Activated naive CD8-positive, alpha-beta T cell treated with anti-CD3 and anti-CD28 coated beads for 36 hours (primary cell): ENCODE measurements around the gene PRUNE2. TPM values are rescaled to one million over a fixed set of nuclear protein-coding genes. Genes with fewer than 3 reads are reported as not detected.

Source experiments
- DNase-seq: peaks from one replicate; pipeline ENCODE4 v3.0.0; 2021
- H3K27ac Mint-ChIP-seq: one replicate; pipeline ENCODE4 v1.8.0; 2022; ENCODE audit warnings: mild to moderate bottlenecking, moderate library complexity, mixed read lengths
- H3K27me3 Mint-ChIP-seq: one replicate; pipeline ENCODE4 v1.8.0; 2022; ENCODE audit warnings: mild to moderate bottlenecking, mixed read lengths
- H3K36me3 Mint-ChIP-seq: one replicate; pipeline ENCODE4 v1.8.0; 2021; ENCODE audit warnings: mild to moderate bottlenecking, mixed read lengths
- H3K4me1 Mint-ChIP-seq: one replicate; pipeline ENCODE4 v1.8.0; 2021; ENCODE audit warnings: mixed read lengths
- H3K4me3 Mint-ChIP-seq: one replicate; pipeline ENCODE4 v1.8.0; 2022; ENCODE audit warnings: mild to moderate bottlenecking, moderate library complexity, mixed read lengths
- H3K9me3 Mint-ChIP-seq: one replicate; pipeline ENCODE4 v1.8.0; 2022; ENCODE audit warnings: mixed read lengths
- total RNA-seq, 2 experiments: library from RNA; stranded (reverse); gene quantifications; one replicate each; pipeline ENCODE4 v1.2.3, GENCODE V29; 2021

PRUNE2 gene
- total RNA-seq, 2 experiments from 2014 or later = 0.35 TPM; not detected in 1

DNA sequence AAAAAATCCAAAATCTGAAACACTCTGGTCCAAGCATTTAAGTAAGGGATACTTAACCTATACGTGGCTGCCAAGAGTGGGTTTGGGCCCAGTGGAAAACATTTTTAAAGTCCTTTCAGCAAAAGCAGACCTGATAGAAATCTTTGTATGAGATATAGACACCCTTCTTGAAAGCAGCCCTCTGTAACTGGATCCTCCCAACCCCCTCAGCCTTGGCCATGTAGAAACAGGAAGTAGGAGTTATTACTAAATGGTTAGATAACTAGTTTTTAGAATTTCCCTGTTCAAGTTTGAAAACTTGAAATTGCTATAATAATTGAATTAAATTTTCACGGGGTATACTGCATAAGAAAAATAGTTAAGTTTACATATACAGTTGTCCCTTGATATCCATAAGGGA lies 253.0 kb downstream of the PRUNE2 start:
- Mint-ChIP-seq H3K36me3 (no peaks in the 10 kb centered on the region), H3K27ac (no peak overlapping the region), H3K4me1 (peaks cover 38% of the 10 kb centered on the region), H3K9me3 (no peaks in the 10 kb centered on the region), H3K27me3 (no peaks in the 10 kb centered on the region), H3K4me3 (no peak overlapping the region)
- no peak for DNase-seq

- H3K9me3 Mint-ChIP-seq = no peaks in the 10 kb centered on the region
- no peaks in the 10 kb centered on the region for H3K36me3 Mint-ChIP-seq
- no peaks in the 10 kb centered on the region for H3K27me3 Mint-ChIP-seq
- DNase-seq = no peak
- peak overlapping the region; percentile 59 for H3K4me3 Mint-ChIP-seq
- H3K4me1 Mint-ChIP-seq = peaks cover 38% of the 10 kb centered on the region
- peak overlapping the region; percentile 34 for H3K27ac Mint-ChIP-seq
These were observed 254.7 kb downstream of the PRUNE2 start for GRCh38 chr9:76651119-76651705.

DNA sequence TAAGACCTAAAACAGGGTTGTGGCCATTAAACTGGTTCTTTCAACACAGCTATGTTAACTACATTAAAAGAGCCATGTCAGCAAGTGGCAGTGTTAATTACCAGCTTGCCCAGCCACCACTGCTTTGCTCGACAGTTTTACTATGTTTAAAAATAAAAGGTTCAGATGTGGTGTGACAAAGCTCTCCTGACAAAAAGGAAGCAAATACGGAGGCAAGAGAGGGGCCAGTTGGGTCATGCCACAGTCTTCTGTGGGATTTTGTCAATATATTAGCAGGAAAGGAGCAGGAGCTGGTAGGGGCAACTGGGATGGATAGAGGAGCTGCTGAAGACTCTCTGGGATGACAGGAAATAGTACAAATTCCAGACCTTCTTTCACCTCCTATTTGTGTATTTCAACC lies 255.2 kb downstream of the PRUNE2 start:
- no peak for DNase-seq
- Mint-ChIP-seq H3K9me3 (no peaks in the 10 kb centered on the region), H3K27ac (peak overlapping the region; percentile 34), H3K4me3 (peak overlapping the region; percentile 59), H3K36me3 (no peaks in the 10 kb centered on the region), H3K4me1 (peaks cover 38% of the 10 kb centered on the region), H3K27me3 (no peaks in the 10 kb centered on the region)

- no peaks in the 10 kb centered on the region for H3K9me3 Mint-ChIP-seq
- H3K27ac Mint-ChIP-seq = no peak overlapping the region
- H3K4me3 Mint-ChIP-seq = no peak overlapping the region
- H3K27me3 Mint-ChIP-seq = no peaks in the 10 kb centered on the region
- no peak for DNase-seq
- no peaks in the 10 kb centered on the region for H3K36me3 Mint-ChIP-seq
- peaks cover 31% of the 10 kb centered on the region for H3K4me1 Mint-ChIP-seq
These were observed 256.0 kb downstream of the PRUNE2 start for GRCh38 chr9:76649894-76650293.

- Mint-ChIP-seq H3K4me1 (peaks cover 14% of the 10 kb centered on the region), H3K9me3 (no peaks in the 10 kb centered on the region), H3K27ac (no peak overlapping the region), H3K27me3 (no peaks in the 10 kb centered on the region), H3K4me3 (no peak overlapping the region), H3K36me3 (no peaks in the 10 kb centered on the region)
- no peak for DNase-seq
These were observed 259.7 kb downstream of the PRUNE2 start for GRCh38 chr9:76646249-76646648.

DNA sequence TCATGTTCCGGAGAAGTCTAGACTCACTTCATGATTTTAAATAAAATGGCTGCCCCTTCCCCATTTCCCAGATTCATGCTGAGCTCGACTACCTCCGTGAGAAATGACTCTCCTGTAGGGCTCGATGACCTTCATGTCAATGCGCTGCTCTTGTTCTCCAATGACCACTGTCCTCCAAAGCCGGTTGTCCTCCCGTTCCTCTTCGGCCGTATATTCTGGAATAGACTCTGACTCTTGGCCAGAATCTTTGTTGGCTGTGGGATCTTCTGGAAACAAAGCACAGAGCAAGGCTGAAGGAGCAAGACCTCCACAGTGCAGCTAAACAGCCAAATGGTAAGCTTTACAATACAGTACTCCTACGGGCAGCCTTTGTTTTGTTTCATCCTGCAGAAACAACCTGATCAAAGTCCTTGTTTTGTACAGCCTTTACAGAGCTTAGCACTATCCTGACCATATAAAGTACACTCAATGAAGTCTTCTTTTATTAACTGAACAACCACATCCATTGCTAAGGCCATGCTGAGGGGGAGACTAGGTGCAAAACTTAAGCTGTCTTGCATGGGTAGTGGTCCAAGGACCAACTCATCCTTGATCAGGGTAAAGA lies 261.2 kb downstream of the PRUNE2 start:
- Mint-ChIP-seq H3K9me3 (no peaks in the 10 kb centered on the region), H3K4me1 (peaks cover 4% of the 10 kb centered on the region), H3K36me3 (no peaks in the 10 kb centered on the region), H3K27me3 (no peaks in the 10 kb centered on the region), H3K4me3 (no peak overlapping the region), H3K27ac (no peak overlapping the region)
- no peak for DNase-seq

GRCh38 chr9:76644171-76644570 lies 261.7 kb downstream of the PRUNE2 start:
- H3K27ac Mint-ChIP-seq = no peak overlapping the region
- DNase-seq = no peak
- no peaks in the 10 kb centered on the region for H3K27me3 Mint-ChIP-seq
- H3K36me3 Mint-ChIP-seq = no peaks in the 10 kb centered on the region
- H3K4me3 Mint-ChIP-seq = no peak overlapping the region
- H3K4me1 Mint-ChIP-seq = peaks cover 4% of the 10 kb centered on the region
- H3K9me3 Mint-ChIP-seq = no peaks in the 10 kb centered on the region

GRCh38 chr9:76643399-76644117 lies 262.4 kb downstream of the PRUNE2 start:
- Mint-ChIP-seq H3K27me3 (no peaks in the 10 kb centered on the region), H3K4me1 (peaks cover 4% of the 10 kb centered on the region), H3K9me3 (no peaks in the 10 kb centered on the region), H3K4me3 (no peak overlapping the region), H3K27ac (no peak overlapping the region), H3K36me3 (no peaks in the 10 kb centered on the region)
- no peak for DNase-seq

DNA sequence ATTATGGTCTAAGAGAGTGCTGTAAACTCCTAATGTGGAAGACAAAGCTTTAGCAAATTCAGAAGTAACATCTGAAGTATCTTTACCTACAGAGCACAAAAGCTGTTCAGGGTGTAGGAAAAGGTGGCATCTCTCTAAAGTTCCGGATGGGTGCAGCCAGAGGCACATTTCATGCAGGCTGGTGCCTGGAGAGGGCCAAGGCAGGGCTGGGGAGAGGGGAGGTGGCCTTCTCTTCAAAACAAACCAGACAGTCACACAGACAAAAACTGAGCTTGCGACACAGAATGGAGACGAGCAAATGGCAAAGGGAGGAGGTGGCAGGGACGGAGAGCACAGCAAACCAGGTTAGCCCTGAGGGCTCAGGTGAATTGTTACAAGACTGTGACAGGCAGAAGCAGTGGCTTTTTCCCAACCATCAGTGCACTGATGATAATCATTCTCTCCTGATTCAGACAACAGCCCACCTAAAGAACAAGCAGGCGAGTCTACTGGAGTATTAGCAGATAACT lies 263.2 kb downstream of the PRUNE2 start:
- Mint-ChIP-seq H3K9me3 (no peaks in the 10 kb centered on the region), H3K4me3 (no peak overlapping the region), H3K27me3 (no peaks in the 10 kb centered on the region), H3K4me1 (peaks cover 6% of the 10 kb centered on the region), H3K27ac (no peak overlapping the region), H3K36me3 (no peaks in the 10 kb centered on the region)
- DNase-seq = no peak

DNA sequence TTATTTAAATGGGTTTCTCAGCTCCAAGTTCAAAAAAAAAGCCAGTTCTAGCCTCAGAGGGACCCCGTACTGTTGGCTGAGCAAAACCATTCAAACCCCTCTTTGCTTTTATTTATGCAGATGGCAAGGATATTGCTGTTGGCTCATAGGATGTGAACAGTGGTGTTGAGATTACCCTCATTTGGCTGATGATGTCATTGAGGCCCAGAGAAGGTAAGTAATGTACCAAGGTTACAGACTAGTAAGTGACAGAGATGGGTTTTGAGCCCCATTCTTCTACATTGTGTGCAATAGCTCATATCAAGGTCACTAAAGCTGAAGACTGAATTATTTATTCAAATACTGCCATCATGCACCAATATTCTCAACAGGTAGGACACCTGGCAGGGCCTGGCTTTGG lies 263.8 kb downstream of the PRUNE2 start:
- Mint-ChIP-seq H3K9me3 (no peaks in the 10 kb centered on the region), H3K27ac (no peak overlapping the region), H3K36me3 (no peaks in the 10 kb centered on the region), H3K27me3 (no peaks in the 10 kb centered on the region), H3K4me3 (no peak overlapping the region), H3K4me1 (peaks cover 12% of the 10 kb centered on the region)
- no peak for DNase-seq

DNA sequence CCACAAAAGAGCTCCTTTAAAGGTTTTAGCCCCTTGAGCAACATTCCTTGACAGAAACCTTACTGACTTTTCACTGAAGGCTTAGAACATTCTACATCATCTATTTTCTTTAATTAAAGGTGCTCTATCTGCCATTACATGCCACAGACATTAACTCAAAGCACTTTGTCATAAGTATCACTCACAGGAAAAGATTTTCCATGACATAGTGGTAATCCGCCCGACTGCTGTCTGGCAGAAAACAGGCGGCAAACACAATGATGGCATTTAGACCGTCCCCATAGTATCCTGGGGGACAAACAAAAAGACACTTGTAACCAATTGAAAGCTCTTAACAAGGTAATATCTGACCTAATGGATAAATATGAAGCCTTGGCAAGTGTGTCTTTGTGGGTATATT lies 267.9 kb downstream of the PRUNE2 start:
- no peaks in the 10 kb centered on the region for H3K27me3 Mint-ChIP-seq

DNA sequence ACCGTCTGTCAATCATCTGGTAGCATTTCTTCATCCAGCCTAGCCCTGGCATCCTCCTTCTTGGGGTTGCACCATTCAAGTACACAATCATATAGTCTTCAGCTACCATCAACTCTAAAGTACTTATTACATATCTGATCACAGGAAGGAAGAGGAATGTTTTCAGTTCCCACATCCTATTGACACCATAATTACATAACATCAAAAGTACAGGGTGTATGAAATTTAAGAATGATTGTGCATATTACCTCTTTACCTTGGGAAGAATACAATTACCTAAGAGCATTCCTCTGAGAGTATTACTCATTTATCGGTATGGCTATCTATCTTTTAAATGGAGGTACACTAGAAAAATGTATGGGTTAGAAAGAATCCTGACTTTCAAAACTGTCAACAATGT lies 268.5 kb downstream of the PRUNE2 start:
- Mint-ChIP-seq H3K4me3 (no peak overlapping the region), H3K27me3 (no peaks in the 10 kb centered on the region), H3K27ac (no peak overlapping the region), H3K4me1 (peaks cover 8% of the 10 kb centered on the region), H3K36me3 (no peaks in the 10 kb centered on the region), H3K9me3 (no peaks in the 10 kb centered on the region)
- DNase-seq = no peak

More for the DNA sequence above, 267.9 kb downstream of the PRUNE2 start:
- Mint-ChIP-seq H3K36me3 (no peaks in the 10 kb centered on the region), H3K4me1 (peaks cover 8% of the 10 kb centered on the region), H3K9me3 (no peaks in the 10 kb centered on the region), H3K27ac (no peak overlapping the region), H3K4me3 (no peak overlapping the region)
- no peak for DNase-seq

GRCh38 chr9:76634356-76635054 lies 271.4 kb downstream of the PRUNE2 start:
- DNase-seq = no peak
- H3K9me3 Mint-ChIP-seq = no peaks in the 10 kb centered on the region
- H3K36me3 Mint-ChIP-seq = no peaks in the 10 kb centered on the region
- no peaks in the 10 kb centered on the region for H3K27me3 Mint-ChIP-seq
- no peak overlapping the region for H3K27ac Mint-ChIP-seq
- H3K4me3 Mint-ChIP-seq = no peak overlapping the region
- peaks cover 11% of the 10 kb centered on the region for H3K4me1 Mint-ChIP-seq

GRCh38 chr9:76630916-76631315 lies 275.0 kb downstream of the PRUNE2 start:
- DNase-seq = no peak
- Mint-ChIP-seq H3K9me3 (no peaks in the 10 kb centered on the region), H3K27ac (no peak overlapping the region), H3K27me3 (peaks cover 15% of the 10 kb centered on the region), H3K4me3 (no peak overlapping the region), H3K36me3 (no peaks in the 10 kb centered on the region), H3K4me1 (peaks cover 3% of the 10 kb centered on the region)
